CD4-positive, alpha-beta T cell (primary cell): ENCODE results near the gene RAMAC. TPM values are rescaled to one million over a fixed set of nuclear protein-coding genes. Genes with fewer than 3 reads are reported as not detected.

Source experiments
- ATAC-seq: fragments of 200-7000 bp; cut with Tn5 transposase; one replicate; pipeline ENCODE4 v1.10.0; 2022; ENCODE audit warnings: mild to moderate bottlenecking; ENCODE audit not compliant: poor library complexity
- CTCF ChIA-PET: fragments of 350-600 bp; sonication (Branson Sonifier 250); formaldehyde crosslinking; loops from one replicate; lab custom pipeline; 2021; ENCODE audit warnings: antibody characterized with exemption, inconsistent platforms; lab: Charles Lee
- POLR2A ChIA-PET: fragments of 350-600 bp; sonication (Branson Sonifier 250); formaldehyde crosslinking; loops from one replicate; lab custom pipeline; 2021; ENCODE audit warnings: antibody characterized with exemption, inconsistent platforms; lab: Charles Lee
- DNase-seq, 14 experiments: peaks; one replicate each; pipeline ENCODE4 v3.0.0-alpha.2; 2013 to 2020; ENCODE audit warnings: mixed read lengths in 2 of 14
- H3K27ac ChIP-seq, 2 donors: one replicate each; pipeline versions ENCODE4 v1.5.1 to v1.7.0; 2013; ENCODE audit warnings: low read length in 2 of 2, low read depth in 1 of 2, mild to moderate bottlenecking in 1 of 2
- H3K27me3 ChIP-seq, 2 experiments: 1 replicate in 1 of 2; 2 replicates in 1 of 2; pipeline versions ENCODE4 v1.6.1 to v1.7.0; 2013; ENCODE audit warnings: low read length in 2 of 2, control low read depth in 1 of 2, mild to moderate bottlenecking in 1 of 2, moderate library complexity in 1 of 2; ENCODE audit not compliant: insufficient read depth in 2 of 2, control insufficient read depth in 1 of 2
- H3K36me3 ChIP-seq: one replicate; pipeline ENCODE4 v1.6.1; 2013; ENCODE audit warnings: low read length, control low read depth; ENCODE audit not compliant: insufficient read depth
- H3K4me1 ChIP-seq: one replicate; pipeline ENCODE4 v1.6.1; 2013; ENCODE audit warnings: low read length, control low read depth; ENCODE audit not compliant: insufficient read depth
- H3K4me3 ChIP-seq: one replicate; pipeline ENCODE4 v1.5.1; 2013; ENCODE audit warnings: mild to moderate bottlenecking, low read length, moderate library complexity
- H3K9me3 ChIP-seq, 2 experiments: 1 replicate in 1 of 2; 2 replicates in 1 of 2; pipeline versions ENCODE4 v1.6.1 to v1.7.0; 2013; ENCODE audit warnings: low read length in 2 of 2, mild to moderate bottlenecking in 2 of 2, control low read depth in 1 of 2, moderate library complexity in 1 of 2; ENCODE audit not compliant: control insufficient read depth in 1 of 2, insufficient read depth in 1 of 2
- H3K27ac Mint-ChIP-seq: one replicate; pipeline ENCODE4 v1.8.0; 2020; ENCODE audit warnings: mixed read lengths
- H3K27me3 Mint-ChIP-seq: one replicate; pipeline ENCODE4 v1.8.0; 2021; ENCODE audit warnings: mixed read lengths
- H3K36me3 Mint-ChIP-seq: one replicate; pipeline ENCODE4 v1.8.0; 2021; ENCODE audit warnings: low read depth, mixed read lengths
- H3K4me1 Mint-ChIP-seq: one replicate; pipeline ENCODE4 v1.8.0; 2021; ENCODE audit warnings: low read depth, mixed read lengths
- H3K4me3 Mint-ChIP-seq: one replicate; pipeline ENCODE4 v1.8.0; 2020; ENCODE audit warnings: mild to moderate bottlenecking, mixed read lengths
- H3K9me3 Mint-ChIP-seq: one replicate; pipeline ENCODE4 v1.8.0; 2020; ENCODE audit warnings: mixed read lengths
- intact Hi-C, 2 experiments: fragments of 100-400 bp; cut with DNase I in 1 of 2; cut with micrococcal nuclease in 1 of 2; formaldehyde crosslinking; loops; one replicate each; pipeline versions ENCODE4 v1.15.1 to v1.9.0; 2023 to 2025; cut with DNase I, micrococcal nuclease
- total RNA-seq, 174 experiments: library from RNA in 2 of 174; stranded (reverse) in 2 of 174; gene quantifications; one replicate each; pipeline ENCODE4 v1.2.3 and lab custom pipeline; 2021 to 2026
- TF ChIP-seq, protein P1 (sequence below): fragments of 200-600 bp; IDR thresholded peaks from one replicate; pipeline ENCODE4 v1.8.0; 2022; ENCODE audit warnings: antibody characterized with exemption, mild to moderate bottlenecking

The RAMAC gene
- total RNA-seq, 2 experiments from 2014 or later = 25.5 to 26.5 TPM

DNA sequence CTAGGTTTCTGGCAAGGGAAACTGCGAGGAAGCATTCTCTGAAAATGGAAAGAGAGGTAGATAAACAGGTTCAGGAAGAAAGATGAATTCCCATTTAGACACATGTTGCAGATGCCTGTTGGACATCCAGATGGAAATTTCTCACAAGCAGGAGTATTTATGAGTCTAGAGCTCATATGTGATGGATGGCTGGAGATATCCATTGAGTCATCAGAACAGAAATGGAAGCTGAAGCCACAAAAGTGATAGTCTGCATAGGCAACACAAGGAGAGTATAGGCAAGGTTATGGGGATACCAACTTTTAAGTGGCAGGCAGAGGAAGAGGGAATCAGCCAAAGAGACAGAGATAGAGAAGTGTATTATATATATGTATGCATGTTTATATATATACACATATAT, 6.3 kb upstream of the RAMAC start:
- Mint-ChIP-seq H3K4me1 (no peaks in the 10 kb centered on the region), H3K4me3 (no peak overlapping the region), H3K9me3 (no peaks in the 10 kb centered on the region), H3K36me3 (no peaks in the 10 kb centered on the region), H3K27me3 (no peaks in the 10 kb centered on the region), H3K27ac (no peak overlapping the region)
- Histone ChIP-seq H3K27me3 (no peaks in the 10 kb centered on the region), H3K4me1 (no peaks in the 10 kb centered on the region), H3K27ac (no peak overlapping the region), H3K36me3 (no peaks in the 10 kb centered on the region), H3K9me3 (no peaks in the 10 kb centered on the region), H3K4me3 (no peak overlapping the region)
- intact Hi-C loops = loop anchor here in 1 of 2 experiments (10.0 kb wide), 1 partner anchor 165 kb away; no protein-coding TSS in a partner anchor
- no peak for DNase-seq
- ChIA-PET CTCF (no interaction called here), POLR2A (no interaction called here)
- TF ChIP-seq, protein P1, sequence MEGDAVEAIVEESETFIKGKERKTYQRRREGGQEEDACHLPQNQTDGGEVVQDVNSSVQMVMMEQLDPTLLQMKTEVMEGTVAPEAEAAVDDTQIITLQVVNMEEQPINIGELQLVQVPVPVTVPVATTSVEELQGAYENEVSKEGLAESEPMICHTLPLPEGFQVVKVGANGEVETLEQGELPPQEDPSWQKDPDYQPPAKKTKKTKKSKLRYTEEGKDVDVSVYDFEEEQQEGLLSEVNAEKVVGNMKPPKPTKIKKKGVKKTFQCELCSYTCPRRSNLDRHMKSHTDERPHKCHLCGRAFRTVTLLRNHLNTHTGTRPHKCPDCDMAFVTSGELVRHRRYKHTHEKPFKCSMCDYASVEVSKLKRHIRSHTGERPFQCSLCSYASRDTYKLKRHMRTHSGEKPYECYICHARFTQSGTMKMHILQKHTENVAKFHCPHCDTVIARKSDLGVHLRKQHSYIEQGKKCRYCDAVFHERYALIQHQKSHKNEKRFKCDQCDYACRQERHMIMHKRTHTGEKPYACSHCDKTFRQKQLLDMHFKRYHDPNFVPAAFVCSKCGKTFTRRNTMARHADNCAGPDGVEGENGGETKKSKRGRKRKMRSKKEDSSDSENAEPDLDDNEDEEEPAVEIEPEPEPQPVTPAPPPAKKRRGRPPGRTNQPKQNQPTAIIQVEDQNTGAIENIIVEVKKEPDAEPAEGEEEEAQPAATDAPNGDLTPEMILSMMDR = no peak
- no peak for ATAC-seq

DNA sequence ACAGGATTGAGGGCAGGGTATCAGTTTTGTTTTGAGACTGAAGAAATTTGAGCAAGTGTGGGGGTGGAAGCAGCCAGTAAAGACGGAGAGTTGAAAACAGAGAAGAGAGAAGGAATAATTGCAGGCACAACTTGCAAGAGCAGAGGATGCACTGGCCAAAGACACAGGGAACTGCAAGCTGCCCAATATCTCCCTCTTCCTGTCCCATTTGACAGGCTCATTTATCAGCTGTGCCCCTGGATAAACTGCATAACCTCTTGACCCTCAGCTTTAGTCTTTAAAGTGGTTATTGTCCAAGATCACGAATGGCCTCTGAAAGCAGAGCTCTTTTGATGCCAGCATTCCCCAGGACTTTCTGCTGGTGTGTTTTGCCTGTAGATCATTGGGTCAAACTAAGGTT, 5.0 kb upstream of the RAMAC start:
- H3K4me1 Mint-ChIP-seq = peaks cover 13% of the 10 kb centered on the region
- DNase-seq = no peak
- Histone ChIP-seq H3K36me3 (no peaks in the 10 kb centered on the region), H3K27me3 (no peaks in the 10 kb centered on the region), H3K4me1 (peaks cover 7% of the 10 kb centered on the region), H3K9me3 (no peaks in the 10 kb centered on the region), H3K27ac (no peak overlapping the region), H3K4me3 (no peak overlapping the region)
- H3K4me3 Mint-ChIP-seq = no peak overlapping the region
- no peak overlapping the region for H3K27ac Mint-ChIP-seq
- no peaks in the 10 kb centered on the region for H3K27me3 Mint-ChIP-seq
- intact Hi-C loops = loop anchor here in 1 of 2 experiments (10.0 kb wide), 1 partner anchor 166 kb away; no protein-coding TSS in a partner anchor
- TF ChIP-seq, protein P1 = no peak
- ChIA-PET CTCF (no interaction called here), POLR2A (no interaction called here)
- no peak for ATAC-seq
- H3K9me3 Mint-ChIP-seq = no peaks in the 10 kb centered on the region
- peaks cover 8% of the 10 kb centered on the region for H3K36me3 Mint-ChIP-seq

DNA sequence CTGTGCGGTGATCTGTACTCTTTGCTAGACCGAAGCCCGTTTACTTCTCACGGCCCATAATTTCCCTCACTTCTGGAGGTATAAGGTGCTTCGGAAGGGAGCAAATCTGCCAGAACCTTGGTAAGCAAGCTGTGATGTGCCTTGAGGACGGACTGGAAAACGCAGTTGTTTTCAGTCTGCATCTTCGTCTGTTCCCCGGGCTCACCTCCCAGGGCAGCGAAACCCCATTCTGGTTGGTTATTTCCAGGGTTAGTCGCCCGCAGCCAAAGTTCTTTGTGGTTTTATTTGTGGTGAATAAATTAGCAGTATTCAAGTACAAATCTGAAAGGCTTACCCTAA, 401 bp downstream of the RAMAC start:
- intact Hi-C loops = loop anchor here (1.0 to 10.0 kb wide), 6 partner anchors 81 to 446 kb away; partner anchors contain the start of genes RPS17 (in 2 of the 2) and BTBD1 (in 1 of the 2)
- ChIA-PET CTCF (interaction anchor here (0.9 to 3.5 kb wide), 5 partner anchors 14 to 446 kb away, joined by 3 to 22 read pairs (median 3); partner anchors contain the start of genes C15orf40 and RPS17), POLR2A (interaction anchor here (1.2 to 2.6 kb wide), 10 partner anchors 14 to 455 kb away, joined by 3 to 20 read pairs (median 8); partner anchors contain the start of genes BTBD1, RPS17 and WHAMM)
- H3K9me3 Mint-ChIP-seq = no peaks in the 10 kb centered on the region
- H3K27ac Mint-ChIP-seq = peak overlapping the region; percentile 87
- peaks cover 47% of the 10 kb centered on the region for H3K36me3 Mint-ChIP-seq
- peak overlapping the region; percentile 97 for H3K4me3 Mint-ChIP-seq
- Histone ChIP-seq H3K27me3 (no peaks in the 10 kb centered on the region), H3K4me3 (peak overlapping the region; percentile 94), H3K36me3 (peaks cover 21% of the 10 kb centered on the region), H3K27ac (peak overlapping the region; percentile 54 to 65), H3K9me3 (no peaks in the 10 kb centered on the region), H3K4me1 (peaks cover 18% of the 10 kb centered on the region)
- no peaks in the 10 kb centered on the region for H3K27me3 Mint-ChIP-seq
- peak in 5 of 14 experiments; percentile 9 to 61 (median 12) for DNase-seq
- TF ChIP-seq, protein P1 = no peak
- peaks cover 27% of the 10 kb centered on the region for H3K4me1 Mint-ChIP-seq
- ATAC-seq = peak; percentile 51
